SU-DHL-6 (cell line): ENCODE data around the gene UBA6.

ENCODE experiments used
- H2AFZ ChIP-seq: fragments of 200-600 bp; sonication (generic); 2 replicates; pipeline ENCODE4 v1.6.1; 2014; ENCODE audit warnings: low read depth, mild to moderate bottlenecking, moderate library complexity, mixed read lengths, antibody characterized with exemption, low read length; ENCODE audit not compliant: severe bottlenecking
- H3F3A ChIP-seq: fragments of 200-600 bp; shearing (Covaris generic); 2 replicates; pipeline ENCODE4 v1.6.0; 2016; ENCODE audit warnings: antibody characterized with exemption, mild to moderate bottlenecking; ENCODE audit not compliant: insufficient read depth
- H3K27ac ChIP-seq: fragments of 200-600 bp; sonication (generic); 2 replicates; pipeline ENCODE4 v1.5.1; 2016; ENCODE audit warnings: low read depth, mild to moderate bottlenecking, low read length, moderate library complexity, mixed read lengths
- H3K27me3 ChIP-seq: fragments of 200-600 bp; sonication (generic), shearing (Covaris generic); 2 replicates; pipeline ENCODE4 v1.6.0; 2014; ENCODE audit warnings: mild to moderate bottlenecking, low read length
- H3K36me3 ChIP-seq: fragments of 200-600 bp; sonication (generic); 2 replicates; pipeline ENCODE4 v1.6.1; 2014; ENCODE audit warnings: mild to moderate bottlenecking, low read length, mixed read lengths
- H3K4me2 ChIP-seq: fragments of 300-600, 200-600 bp; shearing (Covaris generic), sonication (generic); 2 replicates; pipeline ENCODE4 v1.6.0; 2014; ENCODE audit warnings: low read length, low read depth, mild to moderate bottlenecking; ENCODE audit not compliant: poor library complexity, severe bottlenecking
- H3K4me3 ChIP-seq: fragments of 200-600 bp; sonication (generic); 2 replicates; pipeline ENCODE4 v1.5.1; 2014; ENCODE audit warnings: antibody characterized with exemption, low read length, mild to moderate bottlenecking, mixed read lengths; ENCODE audit not compliant: insufficient read depth, poor library complexity, severe bottlenecking
- H3K79me2 ChIP-seq: fragments of 200-600 bp; sonication (generic); 2 replicates; pipeline ENCODE4 v1.6.1; 2014; ENCODE audit warnings: mild to moderate bottlenecking, low read length, moderate library complexity; ENCODE audit not compliant: insufficient read depth
- H3K9ac ChIP-seq: fragments of 200-600 bp; sonication (generic); 2 replicates; pipeline ENCODE4 v1.7.0; 2014; ENCODE audit warnings: mild to moderate bottlenecking, low read length
- H3K9me2 ChIP-seq: fragments of 200-600 bp; sonication (generic); replicated peaks from 2 replicates; pipeline ENCODE4 v1.6.1; 2014; ENCODE audit warnings: low read length; ENCODE audit not compliant: insufficient read depth
- H3K9me3 ChIP-seq: fragments of 200-600 bp; sonication (generic); 2 replicates; pipeline ENCODE4 v1.6.1; 2014; ENCODE audit warnings: low read length, mixed read lengths; ENCODE audit not compliant: insufficient read depth
- H4K20me1 ChIP-seq: fragments of 200-600 bp; sonication (generic); 2 replicates; pipeline ENCODE4 v1.6.1; 2014; ENCODE audit warnings: low read depth, mild to moderate bottlenecking, antibody characterized with exemption, low read length, moderate library complexity, mixed read lengths
- CTCF ChIP-seq: fragments of 200-600 bp; sonication (generic); IDR thresholded peaks from one replicate; pipeline ENCODE4 v1.5.1; 2017; ENCODE audit warnings: antibody characterized with exemption, mild to moderate bottlenecking, low read length, moderate library complexity; ENCODE audit not compliant: insufficient read depth, poor library complexity, severe bottlenecking
- EZH2phosphoT487 ChIP-seq: fragments of 200-600 bp; sonication (generic), shearing (Covaris generic); conservative IDR thresholded peaks from 2 replicates; pipeline ENCODE4 v1.6.1; 2018; ENCODE audit warnings: mild to moderate bottlenecking, antibody characterized with exemption, low read length, moderate library complexity, mixed read lengths

UBA6 gene

DNA sequence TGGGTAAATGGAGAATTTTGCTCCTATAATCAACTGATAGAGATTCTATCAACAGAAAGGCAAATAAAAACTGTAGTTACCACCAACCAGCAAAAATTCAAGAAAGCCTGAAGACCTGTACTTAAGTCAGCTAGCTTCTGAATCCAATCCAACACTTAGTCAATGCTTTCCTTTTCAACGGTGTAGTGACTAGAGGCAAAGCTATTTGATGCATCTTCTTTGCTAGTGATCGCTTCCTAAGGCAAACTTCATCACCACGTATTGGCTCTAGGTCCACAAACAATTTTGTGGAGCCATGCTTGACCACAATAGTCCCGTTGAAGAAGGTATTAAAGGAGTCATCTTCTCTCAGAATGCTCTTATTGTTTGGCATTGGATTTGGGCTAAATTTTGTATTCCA lies 25.0 kb upstream of the UBA6 start:
- TF ChIP-seq EZH2phosphoT487, result no peak
- no peak for TF ChIP-seq CTCF
- Histone ChIP-seq H3K4me2 (no peak overlapping the region), H3K9ac (no peak overlapping the region), H3K27ac (no peak overlapping the region), H3K4me3 (no peak overlapping the region), H3K36me3 (no peaks in the 10 kb centered on the region), H4K20me1 (no peaks in the 10 kb centered on the region), H3K9me3 (no peaks in the 10 kb centered on the region), H2AFZ (no peak overlapping the region), H3K27me3 (no peaks in the 10 kb centered on the region), H3K79me2 (no peaks in the 10 kb centered on the region), H3K9me2 (no peaks in the 10 kb centered on the region), H3F3A (no peaks in the 10 kb centered on the region)

- TF ChIP-seq CTCF (no peak), EZH2phosphoT487 (no peak)
- Histone ChIP-seq H3K4me3 (no peak overlapping the region), H3F3A (no peaks in the 10 kb centered on the region), H2AFZ (no peak overlapping the region), H3K27me3 (no peaks in the 10 kb centered on the region), H3K79me2 (no peaks in the 10 kb centered on the region), H3K9ac (no peak overlapping the region), H3K27ac (no peak overlapping the region), H3K9me3 (no peaks in the 10 kb centered on the region), H3K4me2 (no peak overlapping the region), H3K9me2 (no peaks in the 10 kb centered on the region), H4K20me1 (no peaks in the 10 kb centered on the region), H3K36me3 (no peaks in the 10 kb centered on the region)
Observed at GRCh38 chr4:67725132-67725531, 24.2 kb upstream of the UBA6 start.

DNA sequence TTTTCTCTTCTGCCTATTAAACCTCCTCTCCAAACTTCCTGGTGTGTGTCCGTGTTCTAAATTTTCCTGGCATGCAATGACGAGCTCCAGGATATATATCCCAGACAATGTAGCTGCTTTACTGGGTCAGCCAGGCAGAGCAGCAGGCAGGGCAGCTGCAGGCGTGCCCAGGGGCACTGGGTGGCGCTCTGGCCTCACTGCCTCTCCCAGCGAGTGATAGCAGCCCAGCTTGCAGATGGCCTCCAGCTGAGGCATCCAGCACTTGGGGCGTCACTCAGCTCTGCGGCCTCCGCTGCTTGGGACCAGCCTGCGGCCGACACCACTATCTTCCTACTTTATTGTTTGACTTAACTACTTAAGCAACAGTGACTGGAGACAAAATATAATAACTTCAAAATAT lies 23.0 kb upstream of the UBA6 start:
- Histone ChIP-seq H3K79me2 (no peaks in the 10 kb centered on the region), H4K20me1 (no peaks in the 10 kb centered on the region), H3K4me2 (no peak overlapping the region), H3K4me3 (no peak overlapping the region), H3K9ac (no peak overlapping the region), H3K27ac (no peak overlapping the region), H2AFZ (no peak overlapping the region), H3K9me2 (no peaks in the 10 kb centered on the region), H3F3A (no peaks in the 10 kb centered on the region), H3K27me3 (no peaks in the 10 kb centered on the region), H3K9me3 (no peaks in the 10 kb centered on the region), H3K36me3 (no peaks in the 10 kb centered on the region)
- TF ChIP-seq CTCF (no peak), EZH2phosphoT487 (no peak)

- no peak for TF ChIP-seq CTCF
Observed at GRCh38 chr4:67723341-67723740, 22.4 kb upstream of the UBA6 start.

More at GRCh38 chr4:67723341-67723740, 22.4 kb upstream of the UBA6 start:
- Histone ChIP-seq H3K9me2 (no peaks in the 10 kb centered on the region), H3K36me3 (no peaks in the 10 kb centered on the region), H3K79me2 (no peaks in the 10 kb centered on the region), H2AFZ (no peak overlapping the region), H3K4me3 (no peak overlapping the region), H3F3A (no peaks in the 10 kb centered on the region), H3K9me3 (no peaks in the 10 kb centered on the region), H3K27me3 (no peaks in the 10 kb centered on the region), H3K9ac (no peak overlapping the region), H3K4me2 (no peak overlapping the region), H4K20me1 (no peaks in the 10 kb centered on the region), H3K27ac (no peak overlapping the region)
